ENCODE data around the gene SPOCK1.

- TF ChIP-seq CTCF (conservative IDR thresholded peaks at IDR 0.05; ENCODE audit: low read depth, low read length), result no peak
- no peak for TF ChIP-seq EZH2 (IDR thresholded peaks at IDR 0.05; ENCODE audit: borderline replicate concordance, low read depth, low read length, poor library complexity, severe bottlenecking)
These were observed 17.8 kb upstream of the SPOCK1 start for GRCh38 chr5:137516961-137517360.

Measured in A673 (cell line).